D721Med (cell line): ENCODE data around the gene FRRS1.
A peak's percentile ranks its signal among the peaks of the same experiment; 100 is the strongest.

Source experiments
- DNase-seq: peaks from one replicate; pipeline ENCODE4 v3.0.0; 2011; ENCODE audit warnings: low spot score; ENCODE audit not compliant: insufficient read length
- FAIRE-seq: peaks from 2 replicates; lab custom pipeline; 2011; peaks lifted over from hg19 to GRCh38; lab: Jason Lieb, UNC
- CTCF ChIP-seq: IDR thresholded peaks from 2 replicates; pipeline ENCODE4 v1.5.1; 2012; ENCODE audit warnings: mild to moderate bottlenecking, control low read depth; ENCODE audit not compliant: insufficient read depth; ENCODE audit errors: missing control alignments

The FRRS1 gene

GRCh38 chr1:99745684-99746083, 20.8 kb downstream of the FRRS1 start:
- TF ChIP-seq CTCF, result no peak
- no peak for DNase-seq
- FAIRE-seq, result no peak

GRCh38 chr1:99745061-99745460, 21.4 kb downstream of the FRRS1 start:
- FAIRE-seq (no peak), DNase-seq (no peak)
- no peak for TF ChIP-seq CTCF

GRCh38 chr1:99740141-99740540, 26.3 kb downstream of the FRRS1 start:
- no peak for DNase-seq
- no peak for FAIRE-seq
- TF ChIP-seq CTCF, result no peak

GRCh38 chr1:99738858-99739465, 27.5 kb downstream of the FRRS1 start:
- TF ChIP-seq CTCF, result no peak
- FAIRE-seq (peak; percentile 87), DNase-seq (no peak)

- DNase-seq (no peak), FAIRE-seq (peak; percentile 97)
- TF ChIP-seq CTCF, result peak; percentile 78
These were observed 29.4 kb downstream of the FRRS1 start for GRCh38 chr1:99737016-99737415.

GRCh38 chr1:99735852-99736251, 30.6 kb downstream of the FRRS1 start:
- peak; percentile 66 for FAIRE-seq
- TF ChIP-seq CTCF, result no peak
- DNase-seq, result no peak

- FAIRE-seq (no peak), DNase-seq (no peak)
These were observed 35.1 kb downstream of the FRRS1 start for GRCh38 chr1:99731384-99731783.

More at GRCh38 chr1:99731384-99731783, 35.1 kb downstream of the FRRS1 start:
- no peak for TF ChIP-seq CTCF
